Stimulated activated CD4-positive, alpha-beta T cell treated with anti-CD3 and anti-CD28 coated beads, Interleukin-1b, Interleukin-23, amount 100 ng/mL, for 48 hours (primary cell): ENCODE measurements around the gene ISOC2.
"Not testable (repeated sequence)": the region's sequence is repeated elsewhere in the genome, so short reads cannot be mapped to it uniquely, and the experiment has no call there.

ENCODE experiments used
- DNase-seq: peaks from one replicate; pipeline ENCODE4 v3.0.0-alpha.2; 2020

ISOC2 gene, protein sequence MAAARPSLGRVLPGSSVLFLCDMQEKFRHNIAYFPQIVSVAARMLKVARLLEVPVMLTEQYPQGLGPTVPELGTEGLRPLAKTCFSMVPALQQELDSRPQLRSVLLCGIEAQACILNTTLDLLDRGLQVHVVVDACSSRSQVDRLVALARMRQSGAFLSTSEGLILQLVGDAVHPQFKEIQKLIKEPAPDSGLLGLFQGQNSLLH

DNA sequence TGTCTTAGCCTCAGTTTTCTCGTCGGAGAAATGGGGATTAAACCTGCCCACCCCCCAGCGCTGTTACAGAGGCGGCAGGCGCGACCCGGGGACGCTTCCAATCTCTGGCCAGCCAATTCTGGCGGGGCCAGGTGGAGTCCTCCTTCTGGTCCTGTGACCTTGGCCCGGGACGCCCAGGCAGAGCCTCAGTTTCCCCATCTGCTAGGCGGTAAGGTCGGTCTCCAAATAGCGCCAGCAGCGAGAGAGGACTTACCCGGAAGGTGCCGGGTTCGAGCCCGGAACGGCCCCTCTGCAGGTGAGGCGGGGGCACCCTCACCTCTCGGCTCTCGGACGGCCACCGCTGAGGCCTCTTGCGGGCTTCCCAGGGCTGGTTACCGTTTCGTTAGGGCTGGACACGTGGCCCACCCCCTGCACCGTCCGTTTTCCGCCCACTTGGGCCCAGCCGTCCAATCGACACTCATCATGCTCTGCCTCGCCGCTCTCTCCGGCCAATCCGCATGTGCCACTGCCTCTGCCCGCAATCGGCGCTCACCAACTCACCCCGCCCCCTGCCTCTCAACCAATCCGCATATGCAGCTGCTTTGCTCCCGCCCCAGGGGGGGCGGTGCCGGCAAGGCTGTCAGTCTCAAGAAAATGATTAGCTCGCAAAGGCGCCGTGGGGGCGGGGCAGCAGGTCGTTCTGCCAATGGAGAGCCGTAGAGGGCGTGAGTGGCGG is at the start of gene ISOC2:
Gene ISOC2 (minus strand): TSS at position 384 of the 715 bp plus-strand sequence. CDS start 5,156 bp downstream, outside the sequence.
- DNase-seq: peak; percentile 100

DNA sequence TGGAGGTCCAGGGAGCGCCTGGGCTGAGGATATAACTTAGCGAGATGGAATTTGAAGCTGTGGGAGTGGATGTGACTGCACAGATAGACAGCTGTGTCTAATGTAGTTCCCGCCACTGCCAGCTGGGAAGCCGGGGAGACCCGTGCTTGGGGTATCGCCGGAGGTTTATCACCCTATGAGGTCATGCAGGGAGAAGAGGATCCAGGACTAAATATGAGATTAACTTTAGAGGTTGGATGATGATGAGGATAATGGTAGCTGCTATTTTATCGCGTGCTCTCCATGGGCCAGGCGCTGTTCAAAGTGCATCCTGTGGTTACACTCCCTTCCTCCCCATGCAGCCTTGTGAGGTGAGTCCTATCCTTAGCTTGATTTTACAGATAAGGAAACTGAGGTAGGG is 46.7 kb upstream of the ISOC2 start:
- DNase-seq: no peak

DNA sequence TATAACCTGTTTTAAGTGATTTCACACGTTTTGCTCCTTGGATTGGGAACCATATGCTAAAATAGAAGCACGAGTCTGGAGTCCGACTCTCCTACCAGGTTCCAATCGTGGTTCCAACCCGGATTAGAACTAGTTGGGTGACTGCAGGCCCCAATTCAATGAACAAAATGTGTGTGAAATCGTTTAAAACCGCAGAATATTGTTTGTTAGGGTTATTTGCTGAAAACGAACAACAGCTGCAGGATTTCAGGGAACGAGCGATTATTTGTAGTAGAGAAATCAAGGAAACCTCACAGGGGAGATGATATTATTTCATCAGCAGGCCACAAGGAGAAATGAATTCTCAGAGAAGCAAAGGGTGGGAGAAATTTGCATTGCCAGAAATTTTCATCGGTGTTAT is 43.5 kb upstream of the ISOC2 start:
- DNase-seq: no peak

DNA sequence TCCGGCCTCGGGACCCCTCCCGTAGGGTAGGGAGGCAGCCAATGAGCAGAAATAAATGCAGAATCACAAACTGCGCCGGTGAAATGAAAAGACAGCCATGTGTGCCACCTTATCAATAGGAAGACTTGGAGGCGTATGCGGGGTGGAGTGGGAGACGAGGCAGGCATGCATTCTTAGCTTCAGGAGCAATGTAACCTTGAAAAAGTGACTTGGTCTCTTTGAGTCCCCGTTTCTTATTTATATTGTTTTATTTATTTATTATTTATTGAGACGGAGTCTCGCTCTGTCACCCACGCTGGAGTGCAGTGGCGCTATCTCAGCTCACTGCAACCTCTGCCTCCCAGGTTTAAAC is 42.8 kb upstream of the ISOC2 start:
- DNase-seq: no peak

DNA sequence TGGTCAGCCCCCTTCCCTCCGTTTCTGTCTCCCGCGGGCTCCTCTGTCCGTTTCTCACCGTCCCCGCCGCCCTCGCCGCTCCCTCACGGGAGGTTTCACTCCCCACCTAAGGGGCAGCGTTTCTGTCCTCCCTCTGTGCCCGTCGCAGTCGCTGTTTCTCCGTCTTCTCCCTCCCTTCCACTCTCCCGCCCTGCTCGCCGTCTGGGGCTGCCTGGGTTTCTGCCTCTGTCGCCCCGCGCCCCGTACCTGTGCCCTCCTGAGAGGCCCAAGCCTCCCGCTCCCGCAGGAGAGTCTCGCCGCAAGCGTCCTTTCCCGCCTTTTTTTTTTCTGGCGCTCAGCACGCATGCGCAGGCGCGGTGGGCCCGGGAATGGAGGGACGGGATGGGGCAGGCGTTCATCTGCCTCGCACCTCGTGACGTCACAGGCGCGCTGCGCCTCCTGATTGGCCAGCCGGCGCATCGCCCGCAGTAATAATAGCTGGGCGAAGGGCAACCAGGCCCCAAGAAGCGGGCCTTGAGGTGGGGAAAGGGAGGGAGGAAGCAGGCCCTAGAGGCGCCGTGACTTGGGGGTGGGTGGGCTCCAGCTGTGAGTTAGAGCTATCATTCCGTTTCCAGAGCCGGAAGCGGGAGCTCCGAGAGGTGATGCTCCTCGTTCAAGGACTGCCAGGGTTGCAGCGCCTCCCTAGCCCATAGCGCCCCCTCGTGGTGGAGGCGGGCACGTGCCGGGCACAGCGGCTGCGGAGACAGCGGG is 42.2 kb upstream of the ISOC2 start:
- peak; percentile 94 for DNase-seq

DNA sequence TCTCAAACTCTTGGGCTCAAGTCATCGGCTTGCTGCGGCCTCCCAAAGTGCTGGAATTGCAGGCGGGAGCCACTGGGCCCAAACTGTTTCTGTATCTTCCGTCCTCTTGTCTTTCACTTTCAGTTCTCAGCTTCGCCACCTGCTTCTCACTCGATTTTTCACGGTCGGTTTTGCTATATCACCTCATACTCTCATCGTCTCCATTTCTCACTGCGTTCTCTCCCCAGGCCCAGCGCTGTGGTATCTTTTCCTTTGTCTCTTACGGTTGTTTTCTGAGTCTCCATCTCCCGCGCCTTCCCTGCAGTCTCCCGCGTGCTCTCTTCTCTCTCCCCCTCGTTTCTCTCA is 41.7 kb upstream of the ISOC2 start:
- no peak for DNase-seq

DNA sequence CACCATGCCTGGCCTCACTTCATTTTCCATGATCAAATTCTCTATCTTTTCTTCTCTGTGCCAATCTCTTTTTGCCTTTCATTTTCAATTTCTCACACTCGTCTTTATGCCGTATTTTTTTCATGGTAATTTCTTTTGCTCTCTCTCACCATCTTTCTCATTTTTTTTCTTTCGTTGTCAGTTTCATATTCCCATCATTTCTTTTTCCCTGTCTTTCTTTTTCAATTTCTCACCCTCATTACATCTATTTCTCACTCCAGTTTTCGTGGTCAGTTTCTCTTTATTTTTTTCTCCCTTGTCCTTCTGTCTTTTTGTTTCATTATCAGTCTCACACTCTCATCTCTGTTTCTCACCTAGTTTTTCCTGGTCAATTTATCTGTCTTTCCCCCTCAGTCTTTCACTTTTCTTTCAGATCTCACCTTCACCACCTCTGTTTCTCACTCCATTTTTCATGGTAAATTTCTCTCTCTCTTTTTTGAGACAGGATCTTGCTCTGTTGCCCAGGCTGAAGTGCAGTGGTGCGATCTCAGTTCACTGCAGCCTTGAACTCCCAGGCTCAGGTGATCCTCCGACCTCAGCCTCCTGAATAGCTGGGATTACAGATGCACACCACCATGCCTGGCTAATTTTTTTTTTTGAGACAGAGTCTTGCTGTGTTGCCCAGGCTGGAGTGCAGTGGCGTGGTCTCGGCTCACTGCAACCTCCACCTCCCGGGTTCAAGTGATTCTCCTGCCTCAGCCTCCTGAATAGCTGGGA is 40.9 kb upstream of the ISOC2 start:
- DNase-seq: no peak

DNA sequence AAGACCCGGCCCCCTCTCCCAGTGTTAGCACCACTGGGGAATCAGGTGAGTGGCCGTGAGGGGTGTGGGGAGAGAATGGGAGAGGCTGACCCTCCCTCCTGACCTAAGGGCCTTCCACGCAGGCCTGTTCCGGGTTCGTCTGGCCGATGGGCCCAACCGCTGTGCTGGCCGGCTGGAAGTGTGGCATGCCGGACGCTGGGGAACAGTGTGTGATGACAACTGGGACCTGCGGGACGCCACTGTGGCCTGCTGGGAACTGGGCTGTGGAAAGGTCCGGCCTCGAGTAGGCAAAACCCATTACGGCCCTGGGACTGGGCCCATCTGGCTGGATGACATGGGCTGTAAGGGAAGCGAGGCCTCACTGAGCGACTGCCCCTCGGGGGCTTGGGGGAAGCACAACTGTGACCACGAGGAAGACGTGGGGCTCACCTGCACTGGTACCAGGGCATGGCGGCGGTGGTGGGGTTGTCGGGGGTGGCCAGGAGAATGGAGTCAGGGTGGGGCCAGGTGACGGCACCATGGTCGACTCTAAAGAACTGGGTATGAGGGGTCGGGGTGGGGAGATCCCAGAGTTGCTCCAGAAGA is 39.0 kb upstream of the ISOC2 start:
- DNase-seq: no peak

DNA sequence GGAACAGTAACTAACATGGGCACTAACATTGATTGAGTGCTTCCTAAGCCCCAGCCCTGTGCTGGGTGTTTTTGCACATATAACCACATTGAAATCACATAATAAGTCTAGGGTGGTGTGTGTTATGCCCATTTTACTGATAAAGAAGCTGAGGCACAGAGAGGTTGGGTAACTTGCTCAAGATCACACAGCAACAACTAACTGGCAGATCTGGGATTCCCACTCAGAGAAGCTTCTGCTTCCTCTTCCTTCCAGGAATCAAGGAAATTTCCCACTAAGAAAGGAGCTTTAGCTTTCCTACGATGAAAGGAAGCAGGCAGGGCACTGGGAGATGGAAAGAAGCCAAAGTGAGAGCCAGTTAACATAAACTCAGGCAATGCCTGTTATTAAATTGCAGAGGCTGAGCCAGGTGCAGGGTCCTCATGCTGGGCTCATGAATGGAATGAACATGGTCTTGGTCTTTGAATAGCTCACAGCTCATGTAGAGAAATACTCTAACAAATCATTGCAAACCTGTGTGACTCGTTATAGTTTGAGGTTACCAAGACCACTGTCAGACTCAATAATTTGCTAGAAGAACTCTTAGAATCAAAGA is 36.9 kb upstream of the ISOC2 start:
- no peak for DNase-seq

DNA sequence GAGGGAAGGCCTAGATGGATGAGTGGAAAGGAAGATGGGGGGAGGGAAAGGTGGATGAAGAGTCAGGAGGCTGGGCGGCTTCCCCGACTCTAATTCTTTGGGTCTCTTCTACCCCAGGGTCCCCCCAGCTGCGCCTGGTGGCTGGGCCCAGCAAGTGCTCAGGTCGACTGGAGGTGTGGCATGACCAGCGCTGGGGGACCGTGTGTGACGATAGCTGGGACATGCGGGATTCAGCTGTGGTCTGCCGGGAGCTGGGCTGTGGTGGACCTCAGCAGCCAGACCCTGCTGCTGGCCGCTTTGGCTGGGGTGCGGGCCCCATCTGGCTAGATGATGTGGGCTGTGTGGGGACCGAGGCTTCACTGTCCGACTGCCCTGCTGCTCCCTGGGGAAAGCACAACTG is 36.3 kb upstream of the ISOC2 start:
- no peak for DNase-seq

DNA sequence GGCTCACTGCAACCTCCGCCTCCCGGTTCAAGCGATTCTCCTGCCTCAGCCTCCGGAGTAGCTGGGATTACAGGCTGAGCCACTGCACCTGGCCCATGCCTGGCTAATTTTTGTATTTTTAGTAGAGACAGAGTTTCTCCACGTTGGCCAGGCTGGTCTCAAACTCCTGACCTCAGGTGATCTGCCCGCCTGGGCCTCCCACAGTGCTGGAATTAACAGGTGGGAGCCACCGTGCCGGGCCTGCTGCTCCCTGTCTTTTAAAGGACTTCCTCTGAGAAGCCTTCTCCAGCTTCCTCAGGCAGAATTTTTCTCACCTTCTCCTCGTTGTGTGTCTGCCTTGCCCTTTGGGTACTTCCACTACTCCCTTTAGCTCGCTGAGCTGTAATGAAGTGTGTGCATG is 35.4 kb upstream of the ISOC2 start:
- DNase-seq: not testable (repeated sequence)

DNA sequence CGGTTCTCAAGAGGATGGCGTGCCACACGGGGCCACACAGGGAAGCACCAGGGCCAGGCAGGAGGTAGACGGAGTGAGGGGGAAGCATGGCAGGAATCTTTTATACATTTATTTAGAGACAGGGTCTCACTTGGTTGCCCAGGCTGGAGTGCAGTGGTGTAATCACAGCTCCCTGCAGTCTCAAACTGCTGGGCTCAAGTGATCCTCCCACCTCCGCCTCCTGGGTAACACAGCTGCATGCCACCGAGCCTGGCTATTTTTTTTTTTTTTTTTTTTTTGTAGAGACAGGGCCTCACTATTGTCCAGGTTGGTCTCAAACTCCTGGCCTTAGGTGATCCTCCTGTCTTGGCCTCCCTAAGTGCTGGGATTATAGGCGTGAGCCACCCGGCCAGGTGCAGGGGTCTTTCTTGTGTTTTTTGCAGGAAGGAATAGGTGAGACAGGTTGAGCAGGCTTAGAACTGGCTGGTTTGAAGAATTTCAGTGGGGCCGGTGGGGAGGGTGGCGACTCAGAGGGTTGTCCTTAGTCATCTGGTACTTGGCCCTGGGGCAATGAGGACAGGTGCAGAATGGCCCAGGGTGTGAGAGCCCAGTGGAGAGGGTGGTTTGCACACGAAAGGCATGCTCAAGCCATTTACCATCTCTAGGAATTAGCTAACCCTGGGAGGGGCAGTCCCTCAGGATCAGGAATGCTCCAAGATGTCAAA is 34.4 kb upstream of the ISOC2 start:
- no peak for DNase-seq

DNA sequence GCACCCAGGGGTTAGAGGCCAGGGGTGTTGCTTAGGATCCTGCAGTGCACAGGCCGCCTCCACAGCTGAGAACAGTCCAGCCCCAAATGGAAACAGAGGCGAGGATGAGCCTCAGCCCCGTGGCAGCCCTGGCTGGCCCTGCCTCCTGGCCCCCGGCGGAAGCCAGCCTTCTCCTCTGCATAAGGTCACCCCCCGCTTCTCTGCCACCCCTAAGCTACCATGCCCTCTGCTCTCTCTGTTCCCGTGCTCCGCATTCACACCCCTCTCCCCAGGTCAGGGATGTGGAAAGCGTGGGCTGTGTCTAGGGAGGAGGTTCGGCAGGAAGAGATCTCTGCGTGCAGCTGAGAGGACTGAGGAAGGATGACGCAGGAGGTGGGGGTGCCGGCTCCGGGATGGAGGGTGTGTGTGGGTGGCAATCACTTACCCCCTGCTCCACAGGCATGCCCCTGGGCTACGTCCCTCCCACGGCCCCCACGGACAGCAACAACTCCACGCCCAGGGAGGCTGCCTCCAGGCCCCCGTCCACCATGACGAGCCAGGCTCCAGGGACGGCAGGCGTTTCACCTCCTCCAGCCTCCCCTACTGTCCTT is 32.8 kb upstream of the ISOC2 start:
- DNase-seq: no peak

DNA sequence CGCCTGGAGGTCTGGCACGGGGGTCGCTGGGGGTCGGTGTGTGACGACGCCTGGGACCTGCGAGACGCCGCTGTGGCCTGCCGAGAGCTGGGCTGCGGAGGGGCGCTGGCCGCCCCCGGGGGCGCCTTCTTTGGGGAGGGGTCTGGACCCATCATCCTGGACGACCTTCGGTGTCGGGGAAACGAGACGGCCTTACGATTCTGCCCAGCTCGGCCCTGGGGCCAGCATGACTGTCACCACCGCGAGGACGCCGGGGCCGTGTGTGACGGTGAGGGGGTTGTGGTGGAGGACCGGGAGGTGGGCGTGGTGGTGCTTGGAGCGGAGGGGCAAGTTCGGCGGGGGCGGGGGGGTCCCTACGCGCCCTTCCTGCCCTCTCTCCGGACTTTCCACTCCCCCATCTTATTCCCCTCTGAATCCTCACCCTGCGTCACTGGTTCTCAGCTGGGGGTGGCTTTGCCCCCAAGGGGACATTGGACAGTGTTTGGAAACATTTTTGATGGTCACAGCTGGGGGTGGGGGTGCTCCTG is 32.3 kb upstream of the ISOC2 start:
- DNase-seq: no peak

DNA sequence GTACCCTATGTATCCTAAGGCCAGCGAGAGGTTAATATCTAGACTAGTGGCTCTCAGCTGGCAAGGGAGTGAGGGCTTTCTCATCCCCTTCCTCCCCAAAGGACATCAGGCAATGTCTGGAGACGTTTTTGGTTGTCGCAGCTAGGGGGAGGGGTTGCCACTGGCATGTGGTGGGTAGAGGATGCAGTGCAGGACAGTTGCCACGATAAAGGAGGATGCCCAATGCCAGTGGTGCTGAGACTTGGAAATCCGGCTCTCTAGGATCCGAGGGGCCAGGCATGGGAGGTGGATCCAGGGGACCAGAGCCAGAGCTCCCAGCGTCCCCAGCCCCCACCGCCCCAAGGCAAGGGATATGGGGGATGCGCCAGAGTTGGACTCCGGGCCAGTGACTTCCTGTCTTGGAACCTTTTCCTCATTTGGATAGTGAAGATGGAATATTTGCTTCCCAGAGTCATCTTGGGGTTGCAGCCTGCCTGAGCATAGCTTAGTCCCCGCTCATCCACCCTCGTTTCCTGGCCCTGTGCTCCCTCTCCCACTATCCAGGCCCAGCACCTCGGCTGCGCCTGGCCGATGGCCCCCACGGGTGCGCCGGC is 31.7 kb upstream of the ISOC2 start:
- no peak for DNase-seq

DNA sequence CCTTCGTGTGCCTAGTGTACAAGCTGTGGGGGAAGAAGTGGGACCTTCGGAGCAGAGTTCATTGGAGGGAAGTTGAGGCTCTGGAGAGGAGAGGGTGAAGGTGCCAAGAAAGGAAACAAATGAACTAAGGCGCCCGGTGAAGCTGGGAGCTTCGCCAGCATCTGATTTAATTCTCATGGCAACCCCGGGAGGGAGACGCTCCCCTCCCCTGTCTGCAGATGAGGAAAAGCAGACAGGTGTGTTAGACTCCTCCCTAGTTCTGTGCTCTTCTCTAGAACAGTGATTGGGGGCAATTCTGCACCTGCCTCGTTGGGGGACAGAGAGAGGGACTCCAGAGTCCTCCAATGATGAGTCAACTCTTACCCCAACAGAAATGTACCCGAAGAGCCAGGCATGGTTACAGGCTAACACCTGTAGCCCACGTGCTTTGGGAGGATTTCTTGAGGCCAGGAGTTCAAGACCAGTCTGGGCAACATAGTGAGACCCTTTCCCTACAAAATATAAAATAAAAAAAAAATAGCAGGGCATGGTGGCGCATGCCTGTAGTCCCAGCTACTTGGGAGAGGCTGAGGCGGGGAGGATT is 31.0 kb upstream of the ISOC2 start:
- DNase-seq: no peak

DNA sequence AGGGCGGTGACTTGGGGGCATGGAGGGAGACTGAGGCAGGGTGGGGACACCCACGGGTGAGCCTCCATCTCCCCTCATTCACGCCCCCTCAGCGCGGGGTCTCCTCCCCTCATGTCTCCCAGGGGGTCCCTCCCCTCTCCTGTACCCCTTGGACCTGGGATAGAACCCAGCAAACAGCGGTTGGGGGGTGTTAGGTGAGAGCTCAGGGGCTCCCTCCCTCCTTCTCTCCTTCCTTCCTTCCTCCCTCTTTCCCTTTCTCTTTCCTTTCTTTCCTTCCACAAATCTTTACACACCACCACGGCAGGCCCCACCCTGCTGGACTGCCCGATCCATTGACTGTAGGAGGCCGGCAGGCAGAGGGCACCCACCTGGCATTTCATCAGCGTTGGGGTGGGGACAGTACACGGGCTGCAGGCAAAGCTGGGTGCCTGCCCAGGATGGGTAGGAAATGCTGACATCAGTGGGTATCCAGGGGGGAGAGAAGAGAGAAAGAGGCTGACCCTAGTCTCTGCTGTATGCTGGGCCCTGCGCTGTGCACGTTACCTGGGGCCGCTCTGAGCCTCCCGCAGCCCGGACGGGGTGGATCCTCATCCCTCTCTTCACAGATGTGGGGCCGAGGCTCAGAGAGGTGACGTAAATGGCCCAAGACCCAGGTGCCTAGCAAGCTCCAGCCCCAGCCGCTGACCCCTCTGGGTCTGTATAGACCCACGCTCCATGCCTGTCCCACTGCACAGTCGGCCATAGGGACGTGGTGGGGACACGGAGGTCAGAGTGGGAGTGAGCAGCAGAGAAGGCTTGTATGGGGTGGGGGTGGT is 30.3 kb upstream of the ISOC2 start:
- DNase-seq: no peak

DNA sequence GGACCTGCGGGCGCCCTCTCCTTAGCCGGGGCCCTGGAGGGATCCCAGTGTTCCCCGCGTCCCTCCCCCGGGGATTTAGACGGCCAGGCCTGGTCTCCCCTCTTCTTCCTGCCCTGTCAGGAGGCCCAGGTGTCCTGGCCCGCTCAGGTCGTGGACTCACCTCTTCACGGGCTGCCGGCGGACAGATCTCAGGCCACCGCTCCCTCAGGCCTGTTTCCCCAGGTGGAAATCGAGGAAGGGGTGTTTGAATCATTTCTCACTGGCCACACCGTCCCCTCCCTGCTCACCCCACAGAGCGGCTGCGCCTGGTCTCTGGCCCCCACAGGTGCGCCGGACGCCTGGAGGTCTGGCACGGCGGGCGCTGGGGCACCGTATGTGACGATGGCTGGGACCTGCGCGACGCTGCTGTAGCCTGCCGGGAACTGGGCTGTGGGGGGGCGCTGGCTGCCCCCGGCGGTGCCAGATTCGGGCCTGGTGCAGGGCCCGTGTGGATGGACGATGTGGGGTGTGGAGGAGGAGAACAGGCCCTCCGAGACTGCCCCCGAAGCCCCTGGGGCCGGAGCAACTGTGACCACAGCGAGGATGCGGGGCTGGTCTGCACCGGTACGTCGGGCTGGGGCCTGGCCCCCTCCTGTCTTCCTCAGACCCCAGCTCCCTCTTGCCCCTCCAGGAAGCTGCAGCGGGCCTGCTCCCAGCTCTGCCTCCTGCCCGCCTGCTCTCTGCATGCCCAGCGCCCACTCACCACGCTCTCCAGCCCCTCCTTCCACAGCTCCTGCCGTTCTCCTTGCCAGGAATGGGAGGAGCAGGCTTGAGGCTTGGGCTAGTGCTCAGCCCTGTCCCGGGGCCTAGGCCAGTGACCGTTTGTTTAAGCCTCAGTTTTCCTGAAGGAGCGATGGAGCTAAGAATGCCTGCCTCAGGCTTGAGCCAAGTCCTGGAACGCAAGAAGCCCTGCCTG is 29.3 kb upstream of the ISOC2 start:
- DNase-seq: no peak
